GM12891 (cell line): ENCODE results near the gene NSFL1C.

ENCODE experiments used
- PAX5 ChIP-seq: IDR thresholded peaks from 2 replicates; pipeline ENCODE4 v1.6.1; 2011; ENCODE audit warnings: low read length, moderate library complexity, mild to moderate bottlenecking; ENCODE audit not compliant: insufficient read depth, severe bottlenecking
- POLR2AphosphoS5 ChIP-seq: IDR thresholded peaks from 2 replicates; pipeline ENCODE4 v1.6.1; 2011; ENCODE audit warnings: low read depth, low read length, control low read depth

DNA sequence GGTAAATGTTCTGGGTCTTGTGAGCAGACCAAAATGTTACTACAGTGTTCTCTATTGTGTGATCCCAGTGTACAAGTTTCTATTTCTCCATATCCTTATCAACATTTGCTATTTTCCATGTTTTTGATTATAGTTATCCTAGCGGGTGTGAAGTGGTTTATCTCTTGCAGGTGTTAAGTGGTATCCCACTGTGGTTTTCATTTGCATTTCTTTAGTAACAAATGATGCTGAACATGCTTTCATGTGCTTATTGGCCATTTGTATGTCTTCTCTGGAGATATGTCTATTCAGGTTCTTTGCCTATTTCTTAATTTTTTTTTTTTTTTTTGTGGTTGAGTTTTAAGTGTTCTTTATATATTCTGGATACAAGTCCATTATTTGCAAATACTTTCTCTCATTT lies 35.5 kb downstream of the NSFL1C start:
- no peak for TF ChIP-seq POLR2AphosphoS5
- no peak for TF ChIP-seq PAX5
